Panc1 (cell line): ENCODE data around the gene LSM12. TPM values are rescaled to one million over a fixed set of nuclear protein-coding genes. Genes with fewer than 3 reads are reported as not detected.

Experiments used
- ATAC-seq: fragments of 200-7000 bp; cut with Tn5 transposase; 2 replicates; pipeline ENCODE4 v1.9.1; 2020; ENCODE audit warnings: mild to moderate bottlenecking, moderate library complexity
- BruUV-seq: library from RNA; stranded (reverse); fragments of 400-500 nt; replicated peaks from 2 replicates; lab custom pipeline; 2021; lab: Mats Ljungman, UMichigan
- CTCF ChIA-PET: fragments of 300-600 bp; sonication (Branson Sonifier 250); formaldehyde crosslinking; loops from one replicate; lab custom pipeline; 2022; ENCODE audit warnings: antibody characterized with exemption; lab: Charles Lee
- POLR2A ChIA-PET: fragments of 300-600 bp; sonication (Branson Sonifier 250); formaldehyde crosslinking; loops from one replicate; lab custom pipeline; 2022; ENCODE audit warnings: antibody characterized with exemption; lab: Charles Lee
- DNase-seq: peaks from one replicate; pipeline ENCODE4 v3.0.0-alpha.2; 2010; ENCODE audit warnings: low read depth, low spot score
- H3K27ac ChIP-seq: 2 replicates; pipeline ENCODE4 v1.5.1; 2011; ENCODE audit warnings: mild to moderate bottlenecking, low read length, inconsistent platforms
- H3K27me3 ChIP-seq: fragments of 200-500 bp; sonication (Bioruptor generic); 2 replicates; pipeline ENCODE4 v1.6.0; 2014; ENCODE audit warnings: low read length, inconsistent platforms; ENCODE audit not compliant: control insufficient read depth, insufficient read depth
- H3K36me3 ChIP-seq: fragments of 200-500 bp; sonication (Bioruptor generic); 2 replicates; pipeline ENCODE4 v1.5.1; 2014; ENCODE audit warnings: inconsistent platforms, mild to moderate bottlenecking, low read length, moderate library complexity; ENCODE audit not compliant: control insufficient read depth, insufficient read depth
- H3K4me1 ChIP-seq: 2 replicates; pipeline ENCODE4 v1.5.1; 2011; ENCODE audit warnings: inconsistent platforms, mild to moderate bottlenecking, low read length, moderate library complexity; ENCODE audit not compliant: control insufficient read depth, insufficient read depth
- H3K4me3 ChIP-seq, 2 experiments: 2 replicates each; pipeline ENCODE4 v1.5.1; 2011 to 2012; ENCODE audit warnings: low read depth in 2 of 2, low read length in 2 of 2, mild to moderate bottlenecking in 2 of 2, inconsistent platforms in 1 of 2, moderate library complexity in 1 of 2
- H3K9me3 ChIP-seq: fragments of 200-500 bp; sonication (Bioruptor generic); 2 replicates; pipeline ENCODE4 v1.5.1; 2014; ENCODE audit warnings: low read depth, mild to moderate bottlenecking, inconsistent platforms, low read length, moderate library complexity; ENCODE audit not compliant: control insufficient read depth, insufficient read depth
- CTCF ChIP-seq: fragments of 450-650 bp; IDR thresholded peaks from 2 replicates; pipeline ENCODE4 v1.5.1; 2017; ENCODE audit warnings: mild to moderate bottlenecking
- POLR2AphosphoS5 ChIP-seq: IDR thresholded peaks from 2 replicates; pipeline ENCODE4 v1.6.1; 2012; ENCODE audit warnings: mild to moderate bottlenecking, low read depth, low read length, moderate library complexity
- REST ChIP-seq, 2 experiments: IDR thresholded peaks; 2 replicates each; pipeline ENCODE4 v1.6.1; 2011 to 2012; ENCODE audit warnings: low read depth in 2 of 2, control low read depth in 1 of 2, low read length in 1 of 2, mild to moderate bottlenecking in 1 of 2, moderate library complexity in 1 of 2; ENCODE audit not compliant: insufficient read depth in 1 of 2
- SIN3A ChIP-seq: IDR thresholded peaks from 2 replicates; pipeline ENCODE4 v1.6.1; 2012; ENCODE audit warnings: low read depth, mild to moderate bottlenecking, low read length, moderate library complexity, borderline replicate concordance; ENCODE audit not compliant: insufficient read depth
- TCF7L2 ChIP-seq: IDR thresholded peaks from 2 replicates; pipeline ENCODE4 v1.6.1; 2011; ENCODE audit warnings: mild to moderate bottlenecking, low read depth, low read length, inconsistent platforms
- in situ Hi-C: cut with HindIII; loops from 2 replicates; pipeline ENCODE4 v1.10.0; 2016; ENCODE audit warnings: low sequenced_read_pairs, low pct_unique_long_range_greater_than_20kb
- intact Hi-C: fragments of 100-400 bp; cut with micrococcal nuclease; formaldehyde crosslinking; loops from one replicate; pipeline ENCODE4 v1.10.0; 2022; ENCODE audit not compliant: unreplicated experiment
- total RNA-seq: library from RNA; stranded (reverse); gene quantifications from one replicate; pipeline ENCODE4 v1.2.1, GENCODE V29; 2021; ENCODE audit not compliant: unreplicated experiment

The LSM12 gene
- total RNA-seq, 1 experiment from 2014 or later: 73.0 TPM

- intact Hi-C loops: no loop called here
- DNase-seq: no peak
- ChIA-PET CTCF (no interaction called here), POLR2A (no interaction called here)
- H3K27me3 ChIP-seq: no peaks in the 10 kb centered on the region
- no peak overlapping the region for H3K4me3 ChIP-seq
- no peaks in the 10 kb centered on the region for H3K9me3 ChIP-seq
- TF ChIP-seq SIN3A (no peak), CTCF (no peak), POLR2AphosphoS5 (no peak), REST (IDR thresholded peaks at IDR 0.05; ENCODE audit: insufficient read depth in 1 of 2, low read depth in 2 of 2, low read length in 1 of 2) (no peak), TCF7L2 (no peak)
- peaks cover 5% of the 10 kb centered on the region; the same call in 1 of the 2 replicates for H3K36me3 ChIP-seq
- BruUV-seq: no TSS peak
- in situ Hi-C loops: no loop called here
- H3K27ac ChIP-seq: no peak overlapping the region
- no peak for ATAC-seq
- H3K4me1 ChIP-seq: peaks cover 8% of the 10 kb centered on the region
Observed at GRCh38 chr17:44010966-44011647, 55.4 kb downstream of the LSM12 start.

GRCh38 chr17:44008205-44008909 lies 58.1 kb downstream of the LSM12 start:
- peak overlapping the region; percentile 69 to 76 for H3K4me3 ChIP-seq
- intact Hi-C loops: no loop called here
- no peaks in the 10 kb centered on the region; the same call in 1 of the 2 replicates for H3K36me3 ChIP-seq
- ChIA-PET POLR2A (no interaction called here), CTCF (no interaction called here)
- H3K9me3 ChIP-seq: no peaks in the 10 kb centered on the region
- TF ChIP-seq TCF7L2: no peak
- H3K4me1 ChIP-seq: peaks cover 8% of the 10 kb centered on the region
- H3K27ac ChIP-seq: peak overlapping the region; percentile 81; the same call in 1 of the 2 replicates
- H3K27me3 ChIP-seq: no peaks in the 10 kb centered on the region
- DNase-seq (no peak), ATAC-seq (no peak)
- in situ Hi-C loops: no loop called here
- TSS peak; percentile 82 for BruUV-seq
